Suprapubic skin (tissue), 4 donors: Measurements from ENCODE around the gene PRR13.

ENCODE experiments used
- CTCF ChIP-seq, 2 donors: fragments of 200-600 bp in 1 of 2; fragments of 450-650 bp in 1 of 2; sonication (generic) in 1 of 2; IDR thresholded peaks; one replicate each; pipeline ENCODE4 v1.5.1; 2016 to 2019; ENCODE audit warnings: antibody characterized with exemption in 2 of 2, mild to moderate bottlenecking in 1 of 2, moderate library complexity in 1 of 2
- EP300 ChIP-seq: sonication (generic); formaldehyde crosslinking; IDR thresholded peaks from one replicate; pipeline ENCODE4 v1.6.1; 2017; ENCODE audit warnings: antibody characterized with exemption
- POLR2A ChIP-seq, 2 donors: fragments of 450-650 bp; IDR thresholded peaks; one replicate each; pipeline ENCODE4 v1.6.1; 2017; ENCODE audit warnings: antibody characterized with exemption in 2 of 2, mild to moderate bottlenecking in 2 of 2, moderate library complexity in 2 of 2
- POLR2AphosphoS5 ChIP-seq, 3 donors: sonication (generic); formaldehyde crosslinking; IDR thresholded peaks; one replicate each; pipeline ENCODE4 v1.6.1; 2017; ENCODE audit warnings: antibody characterized with exemption in 3 of 3

GRCh38 chr12:53484686-53485575 lies 43.4 kb downstream of the PRR13 start:
- TF ChIP-seq CTCF (IDR thresholded peaks at IDR 0.05) (no peak), POLR2AphosphoS5 (IDR thresholded peaks at IDR 0.05) (no peak), POLR2A (IDR thresholded peaks at IDR 0.05) (no peak), EP300 (no peak)
